NB4 (cell line): ENCODE measurements around the gene MESP1.

Experiments used
- DNase-seq: peaks from one replicate; pipeline ENCODE4 v3.0.0; 2010; ENCODE audit warnings: low read depth
- H3K4me3 ChIP-seq: one replicate; pipeline ENCODE4 v1.5.1; 2011; ENCODE audit warnings: mild to moderate bottlenecking, low read depth, low read length, moderate library complexity
- CTCF ChIP-seq: IDR thresholded peaks from one replicate; pipeline ENCODE4 v1.5.1; 2012; ENCODE audit warnings: low read depth, low read length
- MYC ChIP-seq: IDR thresholded peaks from 2 replicates; pipeline ENCODE4 v1.6.1; 2011; ENCODE audit warnings: low read depth, low read length
- POLR2A ChIP-seq: IDR thresholded peaks from 2 replicates; pipeline ENCODE4 v1.6.1; 2011; ENCODE audit warnings: mild to moderate bottlenecking; ENCODE audit not compliant: insufficient read length; ENCODE audit errors: extremely low read depth
- TF ChIP-seq, protein P1 (sequence below): IDR thresholded peaks from 2 replicates; pipeline ENCODE4 v1.6.1; 2011; ENCODE audit warnings: low read depth, low read length

MESP1 gene

DNA sequence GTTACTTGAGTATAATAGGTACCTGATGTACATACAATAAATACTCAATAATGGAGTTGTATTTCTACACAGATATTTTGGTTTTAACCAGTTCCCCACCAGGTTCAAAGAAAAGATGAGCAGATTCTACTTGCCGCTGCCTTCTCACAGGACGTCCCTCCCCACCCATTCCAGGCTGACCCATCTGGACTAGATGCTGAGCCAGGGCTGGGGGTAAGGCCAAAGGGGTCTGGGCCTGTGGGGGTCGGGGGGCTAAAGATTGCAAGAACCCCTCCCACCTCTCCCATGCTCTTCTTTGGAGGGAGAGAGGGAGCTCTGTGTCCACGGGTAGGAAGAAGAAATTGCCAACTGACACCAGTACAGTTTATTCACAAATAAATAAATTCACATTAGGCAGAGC is 1.5 kb downstream of the MESP1 start:
- TF ChIP-seq MYC (no peak), CTCF (no peak), POLR2A (no peak)
- TF ChIP-seq, protein P1, sequence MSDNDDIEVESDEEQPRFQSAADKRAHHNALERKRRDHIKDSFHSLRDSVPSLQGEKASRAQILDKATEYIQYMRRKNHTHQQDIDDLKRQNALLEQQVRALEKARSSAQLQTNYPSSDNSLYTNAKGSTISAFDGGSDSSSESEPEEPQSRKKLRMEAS, result no peak
- no peak overlapping the region for H3K4me3 ChIP-seq
- DNase-seq, result no peak

DNA sequence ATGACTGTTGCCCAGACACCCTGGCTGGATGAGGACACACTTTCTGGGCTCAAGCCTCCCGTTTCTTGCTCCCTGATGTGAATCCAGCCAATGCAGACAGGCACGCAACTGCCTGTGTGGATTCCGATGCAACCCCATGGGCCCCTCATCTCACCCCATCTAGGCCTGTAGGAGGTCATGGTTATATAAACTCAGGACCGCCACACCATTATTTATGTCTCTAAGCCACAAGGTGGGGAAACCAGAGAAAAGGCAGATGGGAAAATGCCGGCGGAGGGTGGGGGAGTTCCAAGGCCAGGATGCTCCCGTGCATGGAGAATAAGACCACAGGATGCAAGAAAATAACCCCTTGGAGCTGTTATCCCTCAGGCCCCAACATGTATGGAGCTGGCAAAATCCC is 2.0 kb downstream of the MESP1 start:
- no peak for DNase-seq
- H3K4me3 ChIP-seq, result no peak overlapping the region
- TF ChIP-seq MYC (no peak), CTCF (no peak), POLR2A (no peak)
- TF ChIP-seq, protein P1, result no peak

GRCh38 chr15:89747708-89748682 is 3.1 kb downstream of the MESP1 start:
- H3K4me3 ChIP-seq, result no peak overlapping the region
- TF ChIP-seq CTCF (no peak), MYC (no peak), POLR2A (no peak)
- TF ChIP-seq, protein P1, result no peak
- DNase-seq, result peak; percentile 44

- TF ChIP-seq MYC (no peak), POLR2A (no peak), CTCF (no peak)
- TF ChIP-seq, protein P1, result no peak
- no peak overlapping the region for H3K4me3 ChIP-seq
- no peak for DNase-seq
Measured at GRCh38 chr15:89746386-89746780, 4.7 kb downstream of the MESP1 start.

DNA sequence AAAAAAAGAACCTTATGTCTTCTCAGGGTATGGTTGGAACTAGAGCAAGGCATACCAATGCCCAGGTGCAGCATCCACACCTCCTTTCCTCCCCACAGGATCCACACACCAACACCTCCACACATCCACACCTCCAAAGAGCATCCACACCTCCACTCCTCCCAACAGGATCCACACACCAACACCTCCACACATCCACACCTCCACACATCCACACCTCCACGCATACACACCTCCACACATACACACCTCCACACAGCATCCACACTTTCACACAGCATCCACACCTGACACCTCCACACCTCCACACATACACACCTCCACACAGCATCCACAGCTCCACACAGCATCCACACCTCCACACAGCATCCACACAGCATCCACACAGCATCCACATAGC is 5.3 kb downstream of the MESP1 start:
- no peak overlapping the region for H3K4me3 ChIP-seq
- no peak for DNase-seq
- no peak for TF ChIP-seq POLR2A
- TF ChIP-seq, protein P1, result no peak
- TF ChIP-seq MYC, result no peak

DNA sequence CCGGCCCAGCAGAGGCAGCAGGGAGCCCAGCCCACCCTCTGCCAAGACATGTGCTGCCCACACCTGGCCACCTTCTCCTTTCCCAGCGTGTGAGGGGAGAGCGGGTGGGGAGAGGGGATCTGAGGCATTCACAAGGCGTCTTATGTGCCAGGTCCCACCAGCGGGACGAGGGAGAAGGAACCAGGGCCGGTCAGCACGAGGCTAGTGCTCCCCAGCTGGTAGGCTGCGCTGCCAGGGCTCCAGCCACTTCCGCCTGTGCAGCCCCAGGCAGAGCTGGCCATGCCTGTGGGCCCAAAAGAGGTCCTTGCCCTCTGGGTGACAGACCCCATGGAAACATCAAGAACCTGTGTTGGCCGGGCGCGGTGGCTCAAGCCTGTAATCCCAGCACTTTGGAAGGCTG is 5.9 kb downstream of the MESP1 start:
- DNase-seq, result no peak
- TF ChIP-seq POLR2A (no peak), CTCF (no peak), MYC (no peak)
- TF ChIP-seq, protein P1, result no peak
- no peak overlapping the region for H3K4me3 ChIP-seq
